Inflammatory macrophage treated with lipopolysaccharide for 4 hours (primary cell): ENCODE data around the gene CCDC18.
A peak's percentile ranks its signal among the peaks of the same experiment; 100 is the strongest.
"Not testable (repeated sequence)": the region's sequence is repeated elsewhere in the genome, so short reads cannot be mapped to it uniquely, and the experiment has no call there.

Experiments used
- DNase-seq: peaks from one replicate; pipeline ENCODE4 v3.0.0-alpha.2; 2020

Gene CCDC18, protein sequence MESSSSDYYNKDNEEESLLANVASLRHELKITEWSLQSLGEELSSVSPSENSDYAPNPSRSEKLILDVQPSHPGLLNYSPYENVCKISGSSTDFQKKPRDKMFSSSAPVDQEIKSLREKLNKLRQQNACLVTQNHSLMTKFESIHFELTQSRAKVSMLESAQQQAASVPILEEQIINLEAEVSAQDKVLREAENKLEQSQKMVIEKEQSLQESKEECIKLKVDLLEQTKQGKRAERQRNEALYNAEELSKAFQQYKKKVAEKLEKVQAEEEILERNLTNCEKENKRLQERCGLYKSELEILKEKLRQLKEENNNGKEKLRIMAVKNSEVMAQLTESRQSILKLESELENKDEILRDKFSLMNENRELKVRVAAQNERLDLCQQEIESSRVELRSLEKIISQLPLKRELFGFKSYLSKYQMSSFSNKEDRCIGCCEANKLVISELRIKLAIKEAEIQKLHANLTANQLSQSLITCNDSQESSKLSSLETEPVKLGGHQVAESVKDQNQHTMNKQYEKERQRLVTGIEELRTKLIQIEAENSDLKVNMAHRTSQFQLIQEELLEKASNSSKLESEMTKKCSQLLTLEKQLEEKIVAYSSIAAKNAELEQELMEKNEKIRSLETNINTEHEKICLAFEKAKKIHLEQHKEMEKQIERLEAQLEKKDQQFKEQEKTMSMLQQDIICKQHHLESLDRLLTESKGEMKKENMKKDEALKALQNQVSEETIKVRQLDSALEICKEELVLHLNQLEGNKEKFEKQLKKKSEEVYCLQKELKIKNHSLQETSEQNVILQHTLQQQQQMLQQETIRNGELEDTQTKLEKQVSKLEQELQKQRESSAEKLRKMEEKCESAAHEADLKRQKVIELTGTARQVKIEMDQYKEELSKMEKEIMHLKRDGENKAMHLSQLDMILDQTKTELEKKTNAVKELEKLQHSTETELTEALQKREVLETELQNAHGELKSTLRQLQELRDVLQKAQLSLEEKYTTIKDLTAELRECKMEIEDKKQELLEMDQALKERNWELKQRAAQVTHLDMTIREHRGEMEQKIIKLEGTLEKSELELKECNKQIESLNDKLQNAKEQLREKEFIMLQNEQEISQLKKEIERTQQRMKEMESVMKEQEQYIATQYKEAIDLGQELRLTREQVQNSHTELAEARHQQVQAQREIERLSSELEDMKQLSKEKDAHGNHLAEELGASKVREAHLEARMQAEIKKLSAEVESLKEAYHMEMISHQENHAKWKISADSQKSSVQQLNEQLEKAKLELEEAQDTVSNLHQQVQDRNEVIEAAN (N-terminal part only)

DNA sequence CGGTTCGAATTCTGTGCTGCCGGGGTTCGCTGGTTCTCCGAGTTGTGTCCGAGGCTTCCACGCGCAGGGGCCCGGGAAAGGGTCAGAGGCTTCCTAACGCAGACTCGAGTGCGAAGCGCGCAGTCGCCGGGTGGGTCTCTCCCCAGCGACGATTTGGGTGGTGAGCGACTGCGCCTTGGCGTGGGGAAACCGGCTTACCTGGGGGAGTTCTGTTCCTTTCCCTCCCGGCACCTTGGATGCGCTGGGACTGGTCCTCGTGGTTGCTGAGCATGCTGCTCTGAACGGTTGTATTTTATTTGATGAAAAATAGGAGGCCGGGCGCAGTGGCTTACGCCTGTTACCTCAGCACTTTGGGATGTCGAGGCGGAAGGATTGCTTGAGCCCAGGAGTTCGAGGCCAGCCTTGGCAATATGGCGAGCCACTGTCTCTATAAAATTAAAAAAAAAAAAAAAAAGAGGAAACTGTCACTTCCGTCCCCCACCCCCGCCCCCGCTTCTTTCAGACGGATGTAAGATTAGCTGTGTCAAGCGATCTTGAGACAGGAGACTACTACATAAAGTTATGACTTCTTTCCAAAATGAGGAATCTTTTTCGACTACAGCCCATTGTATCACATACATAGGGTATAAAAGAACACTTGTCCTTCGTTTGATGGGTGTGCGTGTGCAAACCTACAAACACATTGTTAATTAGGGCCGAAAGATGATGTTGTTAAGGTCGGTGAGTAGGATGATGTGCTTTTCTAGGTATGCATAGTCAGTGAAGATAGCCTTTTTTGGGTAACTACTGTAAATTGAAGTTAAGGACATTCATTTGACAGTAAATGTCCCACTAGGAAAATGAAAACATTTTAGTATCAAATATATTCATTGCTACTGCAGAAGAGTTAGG, at the start of gene CCDC18:
CCDC18 (plus strand) TSS at position 2 of the 891 bp plus-strand sequence. CDS start 2,638 bp downstream, outside the sequence.
- DNase-seq = peak; percentile 80

DNA sequence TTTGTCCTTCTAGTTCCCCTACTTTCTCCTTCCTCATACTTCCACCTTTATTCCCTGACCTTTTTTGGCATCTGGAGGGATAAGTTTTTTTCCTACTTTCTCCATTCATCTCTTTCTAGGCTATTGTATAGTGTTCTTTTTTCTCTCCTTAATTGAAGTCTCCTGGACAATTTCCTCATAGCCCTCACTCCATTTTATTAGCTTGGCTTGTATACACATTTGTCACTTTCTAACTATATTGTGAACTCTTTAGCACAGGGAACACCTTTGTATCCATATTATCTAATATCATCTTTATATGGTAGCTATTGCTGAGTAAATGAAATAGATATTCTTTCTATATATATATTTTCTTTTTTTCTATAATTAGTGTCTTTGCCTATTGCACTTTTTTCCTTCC, 47.9 kb upstream of the CCDC18 start:
- no peak for DNase-seq

DNA sequence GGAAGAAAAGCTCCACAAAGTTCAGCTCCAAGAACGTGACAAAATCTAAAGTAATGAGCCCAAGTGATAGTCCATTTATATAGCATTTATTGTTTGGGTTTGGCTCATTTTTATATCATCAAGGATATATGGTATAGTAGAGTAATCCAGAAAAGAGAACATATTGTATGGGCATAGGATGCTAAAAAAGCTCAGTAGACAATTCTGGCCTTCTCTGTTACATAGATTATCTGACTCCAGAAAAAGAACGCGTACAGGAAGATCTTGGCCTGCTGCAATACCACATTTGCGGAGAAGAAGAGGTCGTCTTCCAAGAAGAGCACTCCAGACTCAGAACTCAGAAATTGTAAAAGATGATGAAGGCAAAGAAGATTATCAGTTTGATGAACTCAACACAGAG, 44.1 kb upstream of the CCDC18 start:
- DNase-seq = no peak

DNA sequence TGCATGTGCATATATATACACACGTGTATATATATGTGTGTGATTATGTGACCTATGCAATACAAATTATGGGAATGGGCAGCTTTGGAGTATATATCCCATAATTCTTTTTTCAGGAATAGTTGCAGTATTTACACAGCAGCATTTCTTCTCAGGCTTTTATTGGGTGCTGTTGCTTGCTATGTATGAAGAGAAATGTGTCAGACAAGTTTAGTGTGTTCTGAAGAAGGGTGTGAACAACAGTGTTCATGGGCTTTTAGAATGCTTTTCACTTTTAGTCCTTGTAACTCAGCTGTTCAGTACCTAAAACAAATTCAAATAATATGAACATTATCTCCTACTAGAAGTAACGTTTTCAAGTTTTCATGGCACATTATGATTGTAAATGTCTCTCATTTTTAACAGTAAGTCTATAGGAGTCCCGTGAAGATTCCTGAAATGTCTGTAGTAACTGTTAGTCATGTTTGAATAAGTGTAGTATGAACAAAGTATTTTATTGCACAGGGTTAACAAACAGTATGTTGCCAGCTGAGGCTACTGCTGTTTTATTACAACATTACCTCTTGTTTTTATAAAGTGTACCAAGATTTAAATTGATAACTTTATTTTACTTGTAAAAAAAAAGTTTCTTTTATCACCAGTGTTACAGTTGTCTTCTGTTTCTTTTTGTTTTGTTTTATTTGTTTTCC, 42.8 kb upstream of the CCDC18 start:
- DNase-seq = no peak

DNA sequence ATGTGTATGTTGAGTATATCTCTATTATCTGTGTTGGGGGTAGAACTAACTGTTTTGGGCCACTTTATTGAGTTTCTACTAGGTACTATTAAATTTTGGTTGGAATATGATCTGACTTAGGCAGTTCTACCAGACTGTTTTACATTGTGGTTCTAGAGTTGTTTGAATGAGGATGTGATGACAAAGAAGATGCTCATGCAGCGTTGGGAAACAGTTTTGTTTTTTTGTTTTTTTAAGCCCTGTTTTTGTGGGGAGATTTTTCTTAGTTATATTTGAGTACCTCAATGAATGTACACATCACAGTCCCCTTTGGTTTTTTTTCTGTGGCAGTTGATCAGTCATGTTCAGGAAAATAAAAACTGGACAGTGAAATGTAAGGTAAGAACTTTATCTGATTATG, 40.4 kb upstream of the CCDC18 start:
- no peak for DNase-seq

DNA sequence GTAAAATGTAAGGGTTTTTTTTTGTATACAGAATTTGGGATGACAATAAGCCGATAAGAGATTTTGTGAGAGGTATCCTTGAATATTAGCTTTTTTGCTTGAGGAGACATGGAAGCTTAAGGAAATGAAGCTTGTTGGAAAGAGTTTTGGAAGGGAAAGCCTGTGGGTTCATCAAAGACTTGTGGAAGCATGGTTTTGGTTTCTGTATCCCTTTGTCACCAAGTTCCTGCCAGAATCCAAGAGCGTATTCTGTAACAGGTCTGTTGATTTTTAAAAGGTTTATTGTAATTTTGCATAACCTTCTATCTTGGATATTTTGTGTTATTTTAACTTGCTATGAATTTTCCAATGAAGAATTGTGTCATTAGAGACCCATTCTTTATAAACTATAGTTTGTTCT, 38.4 kb upstream of the CCDC18 start:
- DNase-seq = no peak

DNA sequence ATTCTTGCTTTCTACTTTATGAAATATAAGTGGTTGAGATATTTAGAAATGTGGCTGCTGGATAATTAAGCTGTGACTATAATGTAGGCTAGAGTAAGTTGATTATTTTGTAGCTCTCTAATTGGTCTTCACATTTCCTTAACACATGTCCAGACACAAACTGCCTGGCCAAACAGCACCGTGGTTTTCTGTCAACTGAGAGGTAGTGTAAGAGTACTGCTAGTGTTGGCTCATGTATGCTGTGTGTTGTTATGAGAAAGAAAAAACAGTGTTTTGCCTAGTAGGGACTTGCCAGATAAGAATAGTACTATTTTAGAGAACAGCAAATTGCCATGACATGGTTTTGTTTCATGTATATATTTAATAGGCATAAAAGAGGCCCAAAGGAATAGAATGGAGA, 37.4 kb upstream of the CCDC18 start:
- no peak for DNase-seq

DNA sequence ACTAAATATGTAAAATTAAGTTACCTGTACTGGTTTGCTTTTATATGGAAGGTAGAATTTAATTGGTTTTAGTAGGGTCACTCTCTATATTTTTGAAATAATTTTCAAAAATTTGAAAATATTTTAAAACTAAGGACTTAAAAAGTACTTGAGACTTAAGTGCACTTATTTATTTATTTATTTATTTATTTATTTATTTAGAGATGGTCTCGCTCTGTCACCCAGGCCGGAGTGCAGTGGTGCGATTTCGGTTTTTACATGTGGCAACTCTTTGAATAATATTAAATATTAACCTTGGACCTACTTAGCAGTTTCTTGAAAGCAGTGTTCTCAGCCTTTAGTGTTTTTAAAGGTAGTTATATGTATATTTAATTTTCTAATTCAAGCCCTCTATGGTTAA, 36.8 kb upstream of the CCDC18 start:
- DNase-seq = no peak

DNA sequence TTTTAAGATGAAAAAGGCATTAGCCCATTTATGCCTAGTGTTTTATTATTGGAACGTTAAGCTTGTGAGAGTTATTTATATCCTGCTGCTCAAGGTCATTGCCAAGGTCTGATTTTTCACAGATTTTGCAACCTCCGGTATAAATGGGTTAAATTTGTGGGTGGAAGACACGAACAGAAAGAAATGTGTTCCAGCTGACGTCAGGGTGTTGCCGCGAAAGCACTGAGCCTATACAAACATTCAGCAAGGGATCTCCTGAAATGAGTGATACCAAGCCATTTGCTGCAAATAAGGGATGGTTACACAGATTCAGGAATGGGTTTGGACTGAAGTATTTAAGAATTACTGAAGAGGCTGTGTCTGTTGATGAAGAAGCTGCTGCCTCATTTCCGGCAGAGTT, 32.5 kb upstream of the CCDC18 start:
- DNase-seq = no peak

DNA sequence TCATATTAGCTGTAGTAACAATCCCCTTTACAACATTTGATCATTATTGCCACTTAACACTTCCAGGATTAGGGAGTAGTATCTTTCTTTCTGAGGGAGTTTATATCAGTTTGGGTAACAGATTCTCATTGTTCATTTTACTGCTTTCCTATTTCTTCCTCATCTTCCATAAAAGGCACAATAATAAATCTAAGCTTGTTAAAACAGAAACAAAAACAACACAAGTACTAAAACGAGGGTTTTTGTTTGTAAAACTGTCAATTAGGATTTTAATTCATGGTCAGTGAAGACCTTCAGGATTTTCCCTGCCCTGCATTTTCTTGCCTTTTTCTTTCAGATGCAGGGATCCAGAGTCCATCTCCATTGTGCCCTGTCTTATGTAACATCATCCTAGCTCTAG, 29.8 kb upstream of the CCDC18 start:
- no peak for DNase-seq

DNA sequence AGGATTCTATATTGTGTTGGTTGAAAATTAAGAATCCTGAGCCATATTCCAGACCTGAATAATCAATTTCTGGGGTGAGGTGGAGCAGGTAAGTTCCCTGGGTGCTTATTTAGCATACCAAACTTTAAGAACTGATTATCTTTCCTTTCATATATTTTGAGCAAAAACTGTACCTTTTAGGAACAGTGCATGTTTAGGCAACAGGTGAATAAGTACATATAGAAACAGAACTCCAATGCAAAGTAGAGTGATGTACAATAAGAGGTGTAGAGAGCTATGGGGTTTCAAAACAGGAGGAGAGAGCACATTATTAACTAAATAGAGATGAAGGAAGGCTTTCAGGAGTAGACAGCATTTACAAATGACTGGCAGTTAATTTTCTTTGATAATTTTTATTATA, 29.1 kb upstream of the CCDC18 start:
- no peak for DNase-seq

DNA sequence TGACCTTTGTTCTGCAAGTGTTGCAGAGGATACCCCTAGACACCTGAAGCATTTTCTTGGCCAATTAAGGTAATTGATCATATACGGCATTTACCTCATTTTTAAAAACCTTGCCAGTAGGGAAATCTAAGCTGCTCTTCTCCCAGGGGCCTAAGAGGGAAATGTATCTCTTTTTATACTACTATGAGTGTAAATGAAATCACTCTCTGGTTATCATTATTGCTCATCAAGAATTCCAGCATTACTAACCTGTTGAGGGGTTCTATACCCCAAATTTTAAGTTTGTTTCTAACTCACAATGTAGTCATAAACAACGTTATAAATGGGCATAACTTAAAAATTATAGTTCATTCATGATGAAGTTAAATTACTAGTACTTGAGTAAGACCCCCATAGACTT, 27.7 kb upstream of the CCDC18 start:
- DNase-seq = no peak

DNA sequence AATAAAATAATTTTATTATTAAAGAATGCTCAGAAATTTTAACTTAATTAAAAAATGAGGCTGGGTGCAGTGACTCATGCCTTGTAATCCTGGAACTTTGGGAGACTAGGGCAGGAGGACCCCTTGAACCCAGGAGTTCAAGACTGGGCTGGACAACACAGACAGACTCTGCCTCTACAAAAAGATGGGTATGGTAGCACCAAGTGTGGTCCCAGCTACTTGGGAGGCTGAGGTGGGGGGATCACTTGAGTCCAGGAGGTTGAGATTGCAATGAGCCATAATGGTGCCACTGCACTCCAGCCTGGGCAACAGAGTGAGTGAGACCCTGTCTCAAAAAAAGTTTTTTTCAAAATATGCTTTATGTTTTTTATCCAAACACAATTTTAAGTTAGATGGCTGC, 25.6 kb upstream of the CCDC18 start:
- no peak for DNase-seq

DNA sequence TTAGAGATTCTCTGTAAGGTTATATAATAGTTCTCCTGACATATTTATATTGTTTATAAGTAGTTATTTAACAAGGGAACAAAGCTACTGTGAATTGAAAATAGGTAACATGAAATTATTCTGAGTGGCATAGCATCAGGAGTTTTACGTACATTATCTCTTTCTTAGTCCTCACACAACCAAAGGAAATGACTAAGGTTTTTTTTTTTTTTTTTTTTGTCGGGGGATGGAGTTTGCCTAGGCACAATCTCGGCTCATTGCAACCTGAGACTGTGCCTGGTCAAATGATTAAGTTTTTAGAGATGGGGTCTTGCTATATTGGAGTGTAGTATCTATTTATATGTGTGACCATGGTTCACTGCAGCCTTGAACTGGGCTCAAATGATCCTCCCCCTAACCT, 25.2 kb upstream of the CCDC18 start:
- no peak for DNase-seq

DNA sequence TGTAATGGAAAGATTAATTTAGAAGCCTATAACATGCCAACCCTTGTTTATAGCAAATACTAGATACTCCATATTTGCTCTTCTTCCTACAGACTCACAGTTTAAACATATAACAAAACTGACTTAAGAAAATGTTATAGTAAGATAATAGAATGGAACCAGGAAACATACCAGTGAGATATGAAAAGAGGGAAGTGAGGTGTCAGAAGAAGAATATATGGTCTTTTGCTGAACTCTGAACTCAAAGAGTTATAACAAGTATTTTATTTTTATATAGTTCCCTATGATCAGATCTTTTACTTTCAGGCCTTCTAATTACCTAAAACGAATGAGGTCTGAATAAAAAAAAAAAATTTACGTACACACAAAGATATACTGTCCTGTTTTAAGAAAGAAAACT, 21.2 kb upstream of the CCDC18 start:
- no peak for DNase-seq

DNA sequence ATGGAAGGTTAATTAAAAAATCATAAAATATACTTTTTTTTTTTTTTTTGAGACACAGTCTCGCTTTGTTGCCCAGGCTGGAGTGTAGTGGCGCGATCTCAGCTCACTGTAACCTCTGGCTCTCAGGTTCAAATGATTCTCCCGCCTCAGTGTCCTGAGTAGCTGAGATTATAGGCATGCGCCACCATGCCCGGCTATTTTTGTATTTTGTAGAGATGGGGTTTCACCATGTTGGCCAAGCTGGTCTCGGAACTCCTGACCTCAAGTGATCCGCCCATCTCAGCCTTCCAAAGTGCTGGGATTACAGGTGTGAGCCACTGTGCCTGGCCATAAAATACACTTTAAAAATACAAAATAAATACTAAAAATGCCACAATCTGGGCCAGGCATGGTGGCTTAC, 17.2 kb upstream of the CCDC18 start:
- not testable (repeated sequence) for DNase-seq

DNA sequence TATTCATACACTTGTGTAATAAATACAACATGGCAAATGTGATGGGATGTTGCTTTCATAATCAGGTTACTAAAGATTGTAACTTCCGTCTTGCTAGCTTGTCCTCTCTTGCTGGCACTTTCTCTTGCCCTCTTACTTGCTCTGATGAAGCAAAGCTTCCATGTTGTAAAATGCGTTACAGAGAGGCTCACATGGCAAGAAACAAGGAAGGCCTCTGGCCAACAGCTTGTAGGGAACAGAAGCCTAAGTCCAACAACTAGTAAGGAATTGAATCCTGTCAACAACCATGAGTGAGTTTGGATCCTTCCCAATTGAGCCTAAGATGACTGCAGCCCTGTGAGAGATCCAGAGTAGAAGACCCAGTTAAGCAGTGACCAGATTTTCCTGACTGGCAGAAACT, 15.7 kb upstream of the CCDC18 start:
- DNase-seq = peak; percentile 69

DNA sequence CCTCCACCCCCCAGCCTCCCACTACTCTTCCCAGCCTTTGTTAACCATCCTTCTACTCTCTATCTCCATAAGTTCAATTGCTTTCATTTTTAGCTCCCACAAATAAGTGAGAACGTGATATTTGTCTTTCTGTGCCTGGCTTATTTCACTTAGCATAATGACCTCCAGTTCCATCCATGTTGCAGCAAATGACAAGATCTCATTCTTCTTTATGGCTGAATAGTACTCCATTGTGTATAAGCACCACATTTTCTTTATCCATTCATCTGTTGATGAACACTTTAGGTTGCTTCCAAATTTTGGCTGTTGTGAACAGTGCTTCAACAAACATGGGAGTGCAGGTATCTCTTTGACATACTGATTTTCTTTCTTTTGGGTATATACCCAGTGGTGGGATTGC, 14.6 kb upstream of the CCDC18 start:
- not testable (repeated sequence) for DNase-seq

DNA sequence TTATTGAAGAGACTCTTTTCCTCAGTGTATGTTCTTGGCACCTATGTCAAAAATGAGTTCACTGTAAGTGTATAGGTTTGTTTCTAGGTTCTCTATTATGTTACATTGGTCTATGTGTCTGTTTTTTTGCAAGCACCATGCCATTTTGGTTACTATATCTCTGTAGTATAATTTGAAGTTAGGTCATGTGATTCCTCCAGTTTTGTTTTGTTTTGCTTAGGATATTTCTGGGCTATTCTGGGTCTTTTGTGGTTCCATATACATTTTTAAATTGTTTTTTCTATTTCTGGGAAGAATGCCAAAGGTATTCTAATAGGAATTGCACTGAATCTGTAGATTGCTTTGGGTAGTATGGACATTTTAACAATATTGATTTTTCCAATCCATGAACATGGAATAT, 13.5 kb upstream of the CCDC18 start:
- DNase-seq = no peak

DNA sequence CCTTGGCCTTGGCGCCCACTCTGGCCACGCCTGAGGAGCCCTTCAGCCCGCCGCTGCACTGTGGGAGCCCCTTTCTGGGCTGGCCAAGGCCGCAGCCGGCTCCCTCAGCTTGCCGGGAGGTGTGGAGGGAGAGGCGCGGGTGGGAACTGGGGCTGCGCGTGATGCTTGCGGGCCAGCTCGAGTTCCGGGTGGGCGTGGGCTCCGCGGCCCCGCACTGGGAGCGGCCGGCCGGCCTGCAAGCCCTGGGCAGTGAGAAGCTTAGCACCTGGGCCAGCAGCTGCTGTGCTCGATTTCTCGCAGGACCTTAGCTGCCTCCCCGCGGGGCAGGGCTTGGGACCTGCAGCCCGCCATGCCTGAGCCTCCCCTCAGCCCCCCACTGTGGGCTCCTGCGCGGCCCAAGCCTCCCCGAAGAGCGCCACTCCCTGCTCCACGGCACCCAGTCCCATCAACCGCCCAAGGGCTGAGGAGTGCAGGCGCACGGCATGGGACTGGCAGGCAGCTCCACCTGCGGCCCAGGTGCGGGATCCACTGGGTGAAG, 10.3 kb upstream of the CCDC18 start:
- not testable (repeated sequence) for DNase-seq

DNA sequence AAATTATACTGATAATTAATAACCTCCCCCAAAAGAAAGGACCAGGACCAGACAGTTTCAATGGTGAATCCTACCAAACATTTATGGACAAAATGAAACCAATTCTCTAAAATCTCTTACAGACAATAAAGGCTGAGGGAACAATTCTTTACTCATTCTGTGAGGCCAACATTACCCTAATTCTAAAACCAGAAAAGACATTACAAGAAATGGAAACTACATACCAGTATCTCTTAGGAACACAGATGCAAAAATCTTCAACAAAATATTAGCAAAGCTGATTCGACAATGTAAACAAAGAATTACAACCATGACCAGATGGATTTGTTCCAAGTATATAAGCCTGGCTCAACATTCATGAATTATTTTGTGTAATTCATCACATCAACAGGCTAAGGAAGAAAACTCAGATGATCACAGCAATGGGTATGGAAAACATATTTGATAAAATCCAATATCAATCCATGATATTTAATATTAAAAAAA, 8.9 kb upstream of the CCDC18 start:
- no peak for DNase-seq
